ENCODE measurements around the gene RPL22.

Gene RPL22

GRCh38 chr1:6142036-6142621 lies 57.3 kb downstream of the RPL22 start:
- DNase-seq (ENCODE audit: insufficient read length, low spot score) (no peak), FAIRE-seq (no peak)
- TF ChIP-seq POLR2A (IDR thresholded peaks at IDR 0.05; ENCODE audit: low read depth, low read length): no peak

GRCh38 chr1:6141592-6141991 lies 57.8 kb downstream of the RPL22 start:
- TF ChIP-seq POLR2A (IDR thresholded peaks at IDR 0.05; ENCODE audit: low read depth, low read length): no peak
- DNase-seq (ENCODE audit: insufficient read length, low spot score) (no peak), FAIRE-seq (no peak)

GRCh38 chr1:6140413-6140812 lies 59.0 kb downstream of the RPL22 start:
- FAIRE-seq (no peak), DNase-seq (ENCODE audit: insufficient read length, low spot score) (no peak)

GRCh38 chr1:6137758-6138157 lies 61.6 kb downstream of the RPL22 start:
- FAIRE-seq: no peak
- TF ChIP-seq POLR2A (IDR thresholded peaks at IDR 0.05; ENCODE audit: low read depth, low read length): no peak
- DNase-seq (ENCODE audit: insufficient read length, low spot score): no peak

More at GRCh38 chr1:6140413-6140812, 59.0 kb downstream of the RPL22 start:
- no peak for TF ChIP-seq POLR2A (IDR thresholded peaks at IDR 0.05; ENCODE audit: low read depth, low read length)

DNA sequence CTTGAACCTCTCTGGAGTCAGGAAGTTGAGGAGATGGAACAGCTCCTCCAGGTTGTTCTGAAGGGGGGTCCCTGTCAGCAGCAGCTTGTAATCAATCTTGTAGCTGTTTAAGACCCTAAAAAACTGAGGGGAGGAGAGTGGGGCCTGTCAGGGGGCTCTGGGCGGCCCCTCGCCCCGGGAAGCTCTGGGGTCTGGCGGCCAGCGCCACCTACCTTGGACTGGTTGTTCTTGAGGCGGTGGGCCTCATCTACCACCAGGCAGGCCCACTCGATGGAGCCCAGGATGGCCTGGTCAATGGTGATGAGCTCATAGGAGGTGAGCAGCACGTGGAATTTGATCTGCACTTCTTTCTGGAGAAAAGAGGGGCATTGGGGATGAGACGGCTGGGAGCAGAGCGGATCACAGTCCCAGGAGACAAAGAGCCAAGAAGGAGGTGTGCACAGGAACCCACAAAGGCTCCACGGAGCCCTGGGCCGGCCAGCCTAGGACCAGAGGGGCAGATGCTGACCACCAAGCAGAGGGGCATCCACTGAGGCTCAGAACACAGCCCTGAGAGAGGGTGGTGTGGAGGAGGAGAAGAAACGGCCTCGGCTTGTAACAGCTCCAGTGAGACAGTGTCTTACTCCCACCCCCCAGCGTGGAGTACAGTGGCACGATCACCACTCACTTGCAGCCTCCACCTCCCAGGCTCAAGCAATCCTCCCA lies 62.7 kb downstream of the RPL22 start:
- no peak for TF ChIP-seq POLR2A (IDR thresholded peaks at IDR 0.05; ENCODE audit: low read depth, low read length)
- no peak for DNase-seq (ENCODE audit: insufficient read length, low spot score)
- no peak for FAIRE-seq
